ENCODE data around the gene ITPR3.
A peak's percentile ranks its signal among the peaks of the same experiment; 100 is the strongest.

ITPR3 gene

DNA sequence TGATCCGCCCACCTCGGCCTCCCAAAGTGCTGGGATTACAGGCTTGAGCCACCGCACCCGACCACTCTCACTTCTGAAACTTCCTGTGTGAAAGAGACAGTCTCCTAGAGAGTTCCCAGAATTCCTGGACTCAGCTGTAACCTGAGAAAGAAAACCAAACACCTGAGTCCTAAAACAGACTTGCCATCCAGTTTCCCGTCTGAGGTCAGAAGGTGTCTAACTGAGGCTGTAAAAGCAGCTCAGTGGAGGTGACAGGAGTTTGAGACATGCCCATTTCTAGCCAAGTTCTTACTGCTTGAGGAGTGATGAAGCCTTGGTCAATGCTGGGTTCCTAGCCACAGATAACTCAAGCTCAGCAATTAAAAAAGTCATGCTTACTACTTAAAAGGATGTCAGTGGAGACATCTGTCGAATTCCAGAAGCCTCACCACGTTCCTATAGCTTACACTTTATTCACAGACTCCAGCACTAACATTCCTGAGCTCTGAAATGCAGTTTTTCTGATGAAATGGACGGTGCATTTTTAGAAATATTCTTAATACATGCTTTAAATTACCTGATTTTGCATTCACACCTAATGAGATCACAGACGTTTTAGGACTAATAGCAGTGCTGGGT lies 84.3 kb downstream of the ITPR3 start:
- Histone ChIP-seq H3K27me3 (ENCODE audit: insufficient read depth, insufficient read length) (no peaks in the 10 kb centered on the region), H3K4me3 (ENCODE audit: insufficient read length, low read depth) (no peak overlapping the region), H3K9me3 (ENCODE audit: insufficient read depth, low read length) (no peaks in the 10 kb centered on the region), H3K4me1 (ENCODE audit: insufficient read depth, insufficient read length) (peaks cover 10% of the 10 kb centered on the region), H3K9ac (ENCODE audit: insufficient read length, low read depth) (no peak overlapping the region), H3K36me3 (ENCODE audit: insufficient read depth, insufficient read length, low read length) (peaks cover 75% of the 10 kb centered on the region)
- DNase-seq (ENCODE audit: low read depth, low spot score): no peak
- no peak for TF ChIP-seq YY1 (IDR thresholded peaks at IDR 0.05; ENCODE audit: insufficient read depth, insufficient read length)
- TF ChIP-seq SUZ12 (IDR thresholded peaks at IDR 0.05; ENCODE audit: extremely low read depth, insufficient read depth, insufficient read length): no peak
- no peak for TF ChIP-seq ZNF274 (IDR thresholded peaks at IDR 0.05; ENCODE audit: low read depth, low read length)

DNA sequence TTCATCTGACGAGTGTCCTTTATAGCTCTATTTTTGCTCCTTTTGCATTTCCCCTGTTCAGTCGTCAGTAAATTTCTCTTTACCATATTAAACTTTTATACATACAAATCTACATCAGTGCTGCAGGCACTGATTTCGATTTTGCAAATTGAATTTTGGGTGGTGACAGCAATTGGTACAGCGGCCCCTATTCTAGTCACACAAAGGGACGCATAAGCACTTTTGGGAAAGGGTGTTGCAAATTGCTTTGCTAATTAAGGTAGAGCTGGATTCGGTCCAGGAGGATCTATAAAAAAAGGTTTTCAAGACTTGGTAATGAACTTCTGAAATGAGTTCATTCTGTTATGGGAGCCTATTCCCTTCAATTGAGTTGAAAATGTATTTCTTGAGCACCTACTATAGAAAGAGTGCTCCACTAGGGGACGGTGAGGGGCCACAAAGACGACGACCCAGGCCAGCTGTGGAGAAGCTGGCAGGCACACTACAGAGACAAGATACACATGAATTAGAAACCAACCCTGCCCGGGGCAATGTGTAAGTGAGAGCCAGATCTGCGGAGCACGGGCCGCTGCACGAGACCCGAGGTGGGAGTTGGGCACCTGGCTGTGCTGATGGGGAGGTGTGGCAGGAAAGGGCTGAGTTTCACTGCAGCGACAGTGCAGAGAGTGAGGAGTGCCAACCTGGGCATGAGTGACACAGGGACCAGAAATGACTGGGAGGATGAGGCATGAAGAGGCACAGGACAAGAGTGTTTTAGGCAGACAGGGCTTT lies 85.0 kb downstream of the ITPR3 start:
- TF ChIP-seq ZNF274 (IDR thresholded peaks at IDR 0.05; ENCODE audit: low read depth, low read length) (no peak), SUZ12 (IDR thresholded peaks at IDR 0.05; ENCODE audit: extremely low read depth, insufficient read depth, insufficient read length) (no peak), YY1 (IDR thresholded peaks at IDR 0.05; ENCODE audit: insufficient read depth, insufficient read length) (no peak)
- H3K4me1 ChIP-seq (ENCODE audit: insufficient read depth, insufficient read length): peaks cover 13% of the 10 kb centered on the region
- peaks cover 73% of the 10 kb centered on the region for H3K36me3 ChIP-seq (ENCODE audit: insufficient read depth, insufficient read length, low read length)
- DNase-seq (ENCODE audit: low read depth, low spot score): no peak
- H3K27me3 ChIP-seq (ENCODE audit: insufficient read depth, insufficient read length): no peaks in the 10 kb centered on the region
- no peak overlapping the region for H3K4me3 ChIP-seq (ENCODE audit: insufficient read length, low read depth)
- no peaks in the 10 kb centered on the region for H3K9me3 ChIP-seq (ENCODE audit: insufficient read depth, low read length)
- no peak overlapping the region for H3K9ac ChIP-seq (ENCODE audit: insufficient read length, low read depth)

DNA sequence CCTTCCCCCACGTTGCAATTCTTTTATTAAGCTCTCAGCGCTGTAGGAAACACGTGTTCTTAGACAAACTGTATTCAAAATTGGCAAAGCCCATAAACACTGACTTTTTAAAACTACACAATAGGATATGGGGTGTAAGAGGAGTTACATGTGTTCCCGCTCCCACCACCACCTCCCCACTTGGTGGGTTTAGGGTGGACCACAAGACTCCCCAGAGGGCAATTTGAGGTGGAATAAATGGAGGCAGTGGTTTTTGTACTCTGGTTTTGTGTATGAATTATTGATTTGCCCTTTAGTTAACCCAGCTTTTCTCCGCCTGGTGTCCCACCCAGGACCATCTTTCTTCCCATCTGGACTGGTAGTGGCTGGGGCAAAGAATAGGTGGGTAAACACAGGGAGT lies 86.6 kb downstream of the ITPR3 start:
- Histone ChIP-seq H3K36me3 (ENCODE audit: insufficient read depth, insufficient read length, low read length) (peaks cover 65% of the 10 kb centered on the region), H3K9ac (ENCODE audit: insufficient read length, low read depth) (no peak overlapping the region), H3K4me1 (ENCODE audit: insufficient read depth, insufficient read length) (peaks cover 13% of the 10 kb centered on the region), H3K27me3 (ENCODE audit: insufficient read depth, insufficient read length) (no peaks in the 10 kb centered on the region), H3K4me3 (ENCODE audit: insufficient read length, low read depth) (no peak overlapping the region), H3K9me3 (ENCODE audit: insufficient read depth, low read length) (no peaks in the 10 kb centered on the region)
- no peak for DNase-seq (ENCODE audit: low read depth, low spot score)
- TF ChIP-seq YY1 (IDR thresholded peaks at IDR 0.05; ENCODE audit: insufficient read depth, insufficient read length): no peak
- TF ChIP-seq SUZ12 (IDR thresholded peaks at IDR 0.05; ENCODE audit: extremely low read depth, insufficient read depth, insufficient read length): no peak
- TF ChIP-seq ZNF274 (IDR thresholded peaks at IDR 0.05; ENCODE audit: low read depth, low read length): no peak

DNA sequence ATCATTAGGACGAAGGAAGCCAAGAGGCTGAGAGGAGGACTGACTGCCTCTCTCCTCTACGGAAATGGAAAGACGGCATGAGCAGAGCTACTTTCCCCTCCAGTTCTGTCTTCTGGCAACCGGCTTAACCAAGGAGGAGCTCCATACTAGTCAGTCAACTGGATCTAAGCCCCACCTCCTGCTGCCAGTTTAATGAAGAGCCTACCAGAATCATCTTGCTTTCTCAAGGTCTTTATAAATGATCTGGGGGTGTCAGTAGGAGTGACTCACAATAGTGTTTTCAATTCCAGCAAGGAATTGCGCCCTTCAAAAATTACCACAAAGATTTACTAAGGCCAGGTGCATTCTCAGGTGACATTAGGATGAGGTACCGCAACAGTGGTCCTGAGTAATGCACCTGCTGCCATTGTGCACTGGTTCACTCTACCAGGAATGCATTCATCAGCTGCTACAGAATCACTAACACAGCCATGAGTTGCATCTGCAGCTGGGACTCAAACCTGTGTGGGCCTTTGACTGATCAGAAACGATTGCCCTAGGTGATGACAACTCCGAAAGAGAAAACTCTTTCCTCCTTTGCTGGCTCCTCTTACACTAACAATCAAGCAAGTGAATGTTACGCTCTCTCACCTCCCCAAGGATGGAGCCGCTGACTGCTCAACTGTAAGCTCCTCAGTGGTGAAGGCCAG lies 87.5 kb downstream of the ITPR3 start:
- Histone ChIP-seq H3K9me3 (ENCODE audit: insufficient read depth, low read length) (no peaks in the 10 kb centered on the region), H3K27me3 (ENCODE audit: insufficient read depth, insufficient read length) (no peaks in the 10 kb centered on the region), H3K36me3 (ENCODE audit: insufficient read depth, insufficient read length, low read length) (peaks cover 58% of the 10 kb centered on the region), H3K9ac (ENCODE audit: insufficient read length, low read depth) (no peak overlapping the region), H3K4me1 (ENCODE audit: insufficient read depth, insufficient read length) (peaks cover 13% of the 10 kb centered on the region), H3K4me3 (ENCODE audit: insufficient read length, low read depth) (no peak overlapping the region)
- DNase-seq (ENCODE audit: low read depth, low spot score): no peak
- TF ChIP-seq SUZ12 (IDR thresholded peaks at IDR 0.05; ENCODE audit: extremely low read depth, insufficient read depth, insufficient read length) (no peak), ZNF274 (IDR thresholded peaks at IDR 0.05; ENCODE audit: low read depth, low read length) (no peak), YY1 (IDR thresholded peaks at IDR 0.05; ENCODE audit: insufficient read depth, insufficient read length) (no peak)

DNA sequence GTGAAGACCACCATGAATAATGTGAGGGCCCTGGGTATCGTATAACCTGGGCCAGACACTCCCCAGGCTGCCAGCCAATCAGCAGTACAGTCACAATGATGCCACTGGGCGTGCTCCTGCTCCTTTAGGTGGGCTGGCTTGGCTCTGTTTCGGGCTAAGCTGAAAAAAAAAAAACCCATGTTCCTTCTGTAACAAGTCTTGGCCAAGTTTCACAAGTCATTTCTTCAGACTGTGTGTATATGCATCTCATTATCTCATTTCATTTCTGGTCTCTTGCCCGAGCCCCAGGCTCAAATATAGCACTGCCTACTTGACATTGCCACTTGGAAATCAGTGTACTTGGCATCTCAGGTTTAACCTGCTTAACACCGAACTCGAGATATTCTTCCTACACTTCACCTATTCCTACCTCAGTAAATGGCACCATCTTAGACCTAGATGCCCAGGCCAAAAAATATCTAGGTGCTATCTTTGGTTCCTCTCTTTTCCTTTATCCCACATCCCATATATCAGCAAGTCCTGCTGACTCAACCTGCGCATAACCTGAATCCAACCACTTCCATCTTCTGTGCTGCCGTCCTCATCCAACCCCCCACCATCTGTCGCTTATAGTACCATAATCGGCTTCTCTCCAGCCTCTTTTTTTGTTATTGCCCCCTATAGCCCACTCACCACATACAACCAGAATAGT lies 88.6 kb downstream of the ITPR3 start:
- Histone ChIP-seq H3K4me3 (ENCODE audit: insufficient read length, low read depth) (no peak overlapping the region), H3K9ac (ENCODE audit: insufficient read length, low read depth) (no peak overlapping the region), H3K27me3 (ENCODE audit: insufficient read depth, insufficient read length) (no peaks in the 10 kb centered on the region), H3K4me1 (ENCODE audit: insufficient read depth, insufficient read length) (peaks cover 13% of the 10 kb centered on the region), H3K9me3 (ENCODE audit: insufficient read depth, low read length) (no peaks in the 10 kb centered on the region), H3K36me3 (ENCODE audit: insufficient read depth, insufficient read length, low read length) (peaks cover 49% of the 10 kb centered on the region)
- TF ChIP-seq SUZ12 (IDR thresholded peaks at IDR 0.05; ENCODE audit: extremely low read depth, insufficient read depth, insufficient read length) (no peak), ZNF274 (IDR thresholded peaks at IDR 0.05; ENCODE audit: low read depth, low read length) (no peak), YY1 (IDR thresholded peaks at IDR 0.05; ENCODE audit: insufficient read depth, insufficient read length) (no peak)
- no peak for DNase-seq (ENCODE audit: low read depth, low spot score)

DNA sequence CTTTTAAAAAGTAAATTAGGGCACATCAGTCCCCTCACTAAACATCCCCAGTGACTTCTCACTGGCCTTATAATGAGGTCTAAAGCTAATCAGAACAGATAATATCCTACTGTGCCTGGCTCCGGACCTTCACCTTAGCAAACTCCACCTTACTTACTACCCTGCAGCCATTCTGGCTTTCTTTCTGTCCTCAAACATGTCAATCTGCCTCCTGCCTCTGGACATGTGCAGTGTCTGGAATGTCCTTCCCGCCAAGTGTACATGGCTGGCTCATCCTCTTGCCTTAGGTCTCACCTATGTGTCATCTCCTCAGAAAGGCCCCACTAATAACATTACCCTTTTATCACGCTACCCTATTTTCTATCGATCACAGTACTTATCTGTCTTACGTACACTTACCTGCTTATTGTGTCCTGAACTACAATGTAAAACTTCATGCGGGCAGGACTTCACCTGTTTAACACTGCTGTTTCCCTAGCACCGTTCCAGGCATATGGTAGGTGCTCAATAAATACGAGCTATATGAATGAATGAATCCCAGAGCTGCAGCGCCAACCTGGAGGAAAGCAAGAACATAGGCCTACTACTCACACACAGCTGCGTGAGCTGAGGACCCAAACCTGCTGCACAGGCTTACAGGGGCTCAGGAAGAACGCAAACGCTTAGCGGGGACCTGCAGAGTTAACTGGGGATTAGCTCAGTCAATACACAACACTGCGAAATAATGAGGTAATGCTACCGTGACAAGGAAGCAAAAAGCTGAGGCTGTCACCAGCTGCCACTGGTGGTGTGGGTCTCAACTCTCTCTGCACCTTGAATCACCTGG lies 89.4 kb downstream of the ITPR3 start:
- H3K9ac ChIP-seq (ENCODE audit: insufficient read length, low read depth): peak overlapping the region; percentile 51
- TF ChIP-seq YY1 (IDR thresholded peaks at IDR 0.05; ENCODE audit: insufficient read depth, insufficient read length) (no peak), ZNF274 (IDR thresholded peaks at IDR 0.05; ENCODE audit: low read depth, low read length) (no peak), SUZ12 (IDR thresholded peaks at IDR 0.05; ENCODE audit: extremely low read depth, insufficient read depth, insufficient read length) (no peak)
- H3K4me1 ChIP-seq (ENCODE audit: insufficient read depth, insufficient read length): peaks cover 13% of the 10 kb centered on the region
- H3K27me3 ChIP-seq (ENCODE audit: insufficient read depth, insufficient read length): no peaks in the 10 kb centered on the region
- H3K4me3 ChIP-seq (ENCODE audit: insufficient read length, low read depth): peak overlapping the region; percentile 65
- peaks cover 48% of the 10 kb centered on the region for H3K36me3 ChIP-seq (ENCODE audit: insufficient read depth, insufficient read length, low read length)
- H3K9me3 ChIP-seq (ENCODE audit: insufficient read depth, low read length): no peaks in the 10 kb centered on the region
- no peak for DNase-seq (ENCODE audit: low read depth, low spot score)

Data from NT2/D1 (cell line).